ENCODE data around the gene PSAP. TPM values are rescaled to one million over a fixed set of nuclear protein-coding genes. Genes with fewer than 3 reads are reported as not detected.

Gene PSAP
- polyA plus RNA-seq, 1 donor from 2014 or later: 651 TPM

- H3K27me3 ChIP-seq (ENCODE audit: insufficient read depth, low read depth, low read length): no peaks in the 10 kb centered on the region
- no peaks in the 10 kb centered on the region for H3K79me2 ChIP-seq (replicated peaks; ENCODE audit: insufficient read depth, low read length)
- H2AFZ ChIP-seq (ENCODE audit: low read depth, low read length): no peak overlapping the region
- no peaks in the 10 kb centered on the region for H3K9me3 ChIP-seq (ENCODE audit: low read length)
- no peak overlapping the region for H3K4me2 ChIP-seq (ENCODE audit: low read length)
- H3K4me3 ChIP-seq (ENCODE audit: low read length): no peak overlapping the region
- no peak overlapping the region for H3K27ac ChIP-seq (ENCODE audit: low read length)
- H3F3A ChIP-seq (ENCODE audit: insufficient read depth, low read length, poor library complexity, severe bottlenecking): no peaks in the 10 kb centered on the region
- H3K9me2 ChIP-seq (ENCODE audit: insufficient read depth, low read length): no peaks in the 10 kb centered on the region
- no peaks in the 10 kb centered on the region for H4K20me1 ChIP-seq (ENCODE audit: insufficient read depth)
- no peaks in the 10 kb centered on the region for H3K36me3 ChIP-seq (ENCODE audit: insufficient read depth, low read length)
- no peak overlapping the region for H3K9ac ChIP-seq (ENCODE audit: low read length)
- TF ChIP-seq RAD21 (conservative IDR thresholded peaks at IDR 0.05) (no peak), SMC3 (conservative IDR thresholded peaks at IDR 0.05; ENCODE audit: poor library complexity) (no peak), MXI1 (conservative IDR thresholded peaks at IDR 0.05; ENCODE audit: poor library complexity, severe bottlenecking) (no peak), EZH2 (IDR thresholded peaks at IDR 0.05; ENCODE audit: borderline replicate concordance, insufficient read depth, low read length, poor library complexity, severe bottlenecking) (no peak), CTCF (IDR thresholded peaks at IDR 0.05; ENCODE audit: poor library complexity, severe bottlenecking) (no peak), TAF1 (IDR thresholded peaks at IDR 0.05; ENCODE audit: low read depth) (no peak), POLR2AphosphoS5 (IDR thresholded peaks at IDR 0.05) (no peak), REST (IDR thresholded peaks at IDR 0.05; ENCODE audit: borderline replicate concordance) (no peak)
These were observed 54.2 kb downstream of the PSAP start for GRCh38 chr10:71796749-71797405.

GRCh38 chr10:71795248-71795647, 55.8 kb downstream of the PSAP start:
- Histone ChIP-seq H3K4me3 (ENCODE audit: low read length) (no peak overlapping the region), H3K36me3 (ENCODE audit: insufficient read depth, low read length) (no peaks in the 10 kb centered on the region), H3K9ac (ENCODE audit: low read length) (no peak overlapping the region), H2AFZ (ENCODE audit: low read depth, low read length) (no peak overlapping the region), H3K27ac (ENCODE audit: low read length) (no peak overlapping the region), H3F3A (ENCODE audit: insufficient read depth, low read length, poor library complexity, severe bottlenecking) (no peaks in the 10 kb centered on the region), H3K9me2 (ENCODE audit: insufficient read depth, low read length) (no peaks in the 10 kb centered on the region), H3K4me2 (ENCODE audit: low read length) (no peak overlapping the region), H3K9me3 (ENCODE audit: low read length) (no peaks in the 10 kb centered on the region), H4K20me1 (ENCODE audit: insufficient read depth) (no peaks in the 10 kb centered on the region), H3K27me3 (ENCODE audit: insufficient read depth, low read depth, low read length) (no peaks in the 10 kb centered on the region), H3K79me2 (replicated peaks; ENCODE audit: insufficient read depth, low read length) (no peaks in the 10 kb centered on the region)
- TF ChIP-seq CTCF (IDR thresholded peaks at IDR 0.05; ENCODE audit: poor library complexity, severe bottlenecking) (no peak), RAD21 (conservative IDR thresholded peaks at IDR 0.05) (no peak), MXI1 (conservative IDR thresholded peaks at IDR 0.05; ENCODE audit: poor library complexity, severe bottlenecking) (no peak), EZH2 (IDR thresholded peaks at IDR 0.05; ENCODE audit: borderline replicate concordance, insufficient read depth, low read length, poor library complexity, severe bottlenecking) (no peak), EP300 (conservative IDR thresholded peaks at IDR 0.05; ENCODE audit: poor library complexity, severe bottlenecking) (no peak), TAF1 (IDR thresholded peaks at IDR 0.05; ENCODE audit: low read depth) (no peak), SMC3 (conservative IDR thresholded peaks at IDR 0.05; ENCODE audit: poor library complexity) (no peak), POLR2AphosphoS5 (IDR thresholded peaks at IDR 0.05) (no peak)

Measured in neural cell (in vitro differentiated cells).